Measurements from ENCODE around the gene SMG7. TPM values are rescaled to one million over a fixed set of nuclear protein-coding genes. Genes with fewer than 3 reads are reported as not detected.

The SMG7 gene
- total and polyA plus RNA-seq, 10 of the 15 experiments (the other 5 are each of a cell fraction or from before 2014, with no cell fraction given) = 9.5 to 65.4 (median 42.7) TPM

- TF ChIP-seq, protein P1, sequence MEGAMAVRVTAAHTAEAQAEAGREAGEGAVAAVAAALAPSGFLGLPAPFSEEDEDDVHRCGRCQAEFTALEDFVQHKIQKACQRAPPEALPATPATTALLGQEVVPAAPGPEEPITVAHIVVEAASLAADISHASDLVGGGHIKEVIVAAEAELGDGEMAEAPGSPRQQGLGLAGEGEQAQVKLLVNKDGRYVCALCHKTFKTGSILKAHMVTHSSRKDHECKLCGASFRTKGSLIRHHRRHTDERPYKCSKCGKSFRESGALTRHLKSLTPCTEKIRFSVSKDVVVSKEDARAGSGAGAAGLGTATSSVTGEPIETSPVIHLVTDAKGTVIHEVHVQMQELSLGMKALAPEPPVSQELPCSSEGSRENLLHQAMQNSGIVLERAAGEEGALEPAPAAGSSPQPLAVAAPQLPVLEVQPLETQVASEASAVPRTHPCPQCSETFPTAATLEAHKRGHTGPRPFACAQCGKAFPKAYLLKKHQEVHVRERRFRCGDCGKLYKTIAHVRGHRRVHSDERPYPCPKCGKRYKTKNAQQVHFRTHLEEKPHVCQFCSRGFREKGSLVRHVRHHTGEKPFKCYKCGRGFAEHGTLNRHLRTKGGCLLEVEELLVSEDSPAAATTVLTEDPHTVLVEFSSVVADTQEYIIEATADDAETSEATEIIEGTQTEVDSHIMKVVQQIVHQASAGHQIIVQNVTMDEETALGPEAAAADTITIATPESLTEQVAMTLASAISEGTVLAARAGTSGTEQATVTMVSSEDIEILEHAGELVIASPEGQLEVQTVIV (IDR thresholded peaks at IDR 0.05; ENCODE audit: borderline replicate concordance, partially characterized antibody) = peak; percentile 93
- TF ChIP-seq IKZF2 (IDR thresholded peaks at IDR 0.05) (peak; percentile 88 to 91), STAT3 (IDR thresholded peaks at IDR 0.05; ENCODE audit: low read depth, low read length) (no peak), RFX5 (IDR thresholded peaks at IDR 0.05; ENCODE audit: low read depth, low read length) (peak; percentile 69; the same call in 1 of the 2 replicates), YY1 (IDR thresholded peaks at IDR 0.05; ENCODE audit: low read depth, low read length) (peak; percentile 86), BCL3 (IDR thresholded peaks at IDR 0.05; ENCODE audit: borderline replicate concordance, insufficient read depth, low read depth, low read length, poor library complexity, severe bottlenecking) (peak; percentile 31), SRF (IDR thresholded peaks at IDR 0.05; ENCODE audit: low read depth in 2 of 2, low read length in 2 of 2) (peak in 1 of 2 experiments; percentile 83; a peak in 2 of 4 replicates), ZNF207 (IDR thresholded peaks at IDR 0.05; ENCODE audit: borderline replicate concordance) (peak; percentile 99), EP300 (IDR thresholded peaks at IDR 0.05; ENCODE audit: borderline replicate concordance in 1 of 2, control insufficient read depth in 1 of 2, low read depth in 2 of 2, low read length in 2 of 2) (no peak), BHLHE40 (IDR thresholded peaks at IDR 0.05; ENCODE audit: borderline replicate concordance in 1 of 2, low read depth in 2 of 2, low read length in 1 of 2) (peak in 1 of 2 experiments; percentile 51; a peak in 2 of 4 replicates), RB1 (IDR thresholded peaks at IDR 0.05; ENCODE audit: borderline replicate concordance) (peak; percentile 73; the same call in 1 of the 2 replicates), LARP7 (IDR thresholded peaks at IDR 0.05) (peak; percentile 50; the same call in 1 of the 2 replicates), RELB (IDR thresholded peaks at IDR 0.05; ENCODE audit: low read depth) (peak; percentile 99), KLF5 (IDR thresholded peaks at IDR 0.05; ENCODE audit: partially characterized antibody) (peak; percentile 90), NBN (IDR thresholded peaks at IDR 0.05) (peak; percentile 99), CEBPB (IDR thresholded peaks at IDR 0.05; ENCODE audit: borderline replicate concordance in 1 of 2, low read depth in 2 of 2, low read length in 2 of 2) (no peak), EED (IDR thresholded peaks at IDR 0.05; ENCODE audit: low read depth) (peak; percentile 68), BRCA1 (IDR thresholded peaks at IDR 0.05; ENCODE audit: low read depth, low read length) (peak; percentile 79), PAX5 (IDR thresholded peaks at IDR 0.05; ENCODE audit: borderline replicate concordance, low read depth, low read length) (peak; percentile 4; the same call in 1 of the 2 replicates)
- TF ChIP-seq, protein P2, sequence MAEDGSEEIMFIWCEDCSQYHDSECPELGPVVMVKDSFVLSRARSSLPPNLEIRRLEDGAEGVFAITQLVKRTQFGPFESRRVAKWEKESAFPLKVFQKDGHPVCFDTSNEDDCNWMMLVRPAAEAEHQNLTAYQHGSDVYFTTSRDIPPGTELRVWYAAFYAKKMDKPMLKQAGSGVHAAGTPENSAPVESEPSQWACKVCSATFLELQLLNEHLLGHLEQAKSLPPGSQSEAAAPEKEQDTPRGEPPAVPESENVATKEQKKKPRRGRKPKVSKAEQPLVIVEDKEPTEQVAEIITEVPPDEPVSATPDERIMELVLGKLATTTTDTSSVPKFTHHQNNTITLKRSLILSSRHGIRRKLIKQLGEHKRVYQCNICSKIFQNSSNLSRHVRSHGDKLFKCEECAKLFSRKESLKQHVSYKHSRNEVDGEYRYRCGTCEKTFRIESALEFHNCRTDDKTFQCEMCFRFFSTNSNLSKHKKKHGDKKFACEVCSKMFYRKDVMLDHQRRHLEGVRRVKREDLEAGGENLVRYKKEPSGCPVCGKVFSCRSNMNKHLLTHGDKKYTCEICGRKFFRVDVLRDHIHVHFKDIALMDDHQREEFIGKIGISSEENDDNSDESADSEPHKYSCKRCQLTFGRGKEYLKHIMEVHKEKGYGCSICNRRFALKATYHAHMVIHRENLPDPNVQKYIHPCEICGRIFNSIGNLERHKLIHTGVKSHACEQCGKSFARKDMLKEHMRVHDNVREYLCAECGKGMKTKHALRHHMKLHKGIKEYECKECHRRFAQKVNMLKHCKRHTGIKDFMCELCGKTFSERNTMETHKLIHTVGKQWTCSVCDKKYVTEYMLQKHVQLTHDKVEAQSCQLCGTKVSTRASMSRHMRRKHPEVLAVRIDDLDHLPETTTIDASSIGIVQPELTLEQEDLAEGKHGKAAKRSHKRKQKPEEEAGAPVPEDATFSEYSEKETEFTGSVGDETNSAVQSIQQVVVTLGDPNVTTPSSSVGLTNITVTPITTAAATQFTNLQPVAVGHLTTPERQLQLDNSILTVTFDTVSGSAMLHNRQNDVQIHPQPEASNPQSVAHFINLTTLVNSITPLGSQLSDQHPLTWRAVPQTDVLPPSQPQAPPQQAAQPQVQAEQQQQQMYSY (CRISPR knock-in tag; IDR thresholded peaks at IDR 0.05) = no peak
Observed at GRCh38 chr1:183471743-183472487, 384 bp upstream of the SMG7 start (continued).

Measured in GM12878 (cell line).